Epithelial cell of proximal tubule (primary cell): Measurements from ENCODE around the gene SP100. TPM values are rescaled to one million over a fixed set of nuclear protein-coding genes. Genes with fewer than 3 reads are reported as not detected.
"Not testable (repeated sequence)": the region's sequence is repeated elsewhere in the genome, so short reads cannot be mapped to it uniquely, and the experiment has no call there.

Experiments
- DNase-seq: peaks from one replicate; pipeline ENCODE4 v3.0.0-alpha.2; 2011; ENCODE audit warnings: low read depth
- H3K4me3 ChIP-seq: 2 replicates; pipeline ENCODE4 v1.5.1; 2011; ENCODE audit warnings: low read depth, mild to moderate bottlenecking, low read length
- total RNA-seq: library from RNA; depleted of rRNA; stranded (reverse); fragments of >200 nt; gene quantifications from 2 replicates; pipeline ENCODE4 v1.2.3, GENCODE V29; 2015
- TF ChIP-seq, protein P1 (sequence below): conservative IDR thresholded peaks from 2 replicates; pipeline ENCODE4 v1.5.1; 2012; ENCODE audit warnings: low read depth, mild to moderate bottlenecking, low read length

Gene SP100
- 30.3 and 34.4 TPM in 2 replicates for total RNA-seq

DNA sequence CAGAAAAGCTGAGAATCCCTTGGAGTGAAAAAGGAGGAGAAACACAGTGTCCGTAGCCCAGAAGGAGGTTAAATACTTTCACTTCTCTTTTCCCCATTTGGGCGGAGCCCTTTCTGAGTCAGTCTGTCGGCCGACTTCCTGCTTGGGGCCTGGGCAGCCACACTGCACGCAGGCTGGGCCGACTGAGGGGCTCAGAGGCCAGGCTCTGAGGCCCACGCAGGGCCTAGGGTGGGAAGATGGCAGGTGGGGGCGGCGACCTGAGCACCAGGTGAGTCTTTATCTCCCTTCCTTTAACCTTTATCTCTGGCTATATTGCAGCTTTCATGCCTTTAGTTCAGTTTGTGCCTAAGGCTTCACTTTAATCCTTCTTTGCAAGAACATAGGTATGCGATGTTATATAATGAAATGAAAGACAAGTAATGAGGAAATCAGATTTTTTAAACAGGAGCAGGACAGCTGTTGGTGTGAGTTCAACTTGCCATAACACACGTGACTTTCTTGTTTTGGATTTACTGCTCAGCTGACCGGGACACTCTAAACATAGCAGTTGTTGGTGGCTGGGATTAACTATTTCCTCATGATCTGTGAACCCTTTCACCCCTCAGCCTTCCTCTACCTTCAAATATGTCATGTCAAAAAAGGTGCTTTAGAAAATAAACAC, at the start of gene SP100:
TSS of gene SP100 (plus strand) at position 141 of the 661 bp plus-strand sequence. CDS start at position 237, 96 bp downstream.
- H3K4me3 ChIP-seq = peak within 1 kb of the TSS; percentile 65
- TF ChIP-seq, protein P1, sequence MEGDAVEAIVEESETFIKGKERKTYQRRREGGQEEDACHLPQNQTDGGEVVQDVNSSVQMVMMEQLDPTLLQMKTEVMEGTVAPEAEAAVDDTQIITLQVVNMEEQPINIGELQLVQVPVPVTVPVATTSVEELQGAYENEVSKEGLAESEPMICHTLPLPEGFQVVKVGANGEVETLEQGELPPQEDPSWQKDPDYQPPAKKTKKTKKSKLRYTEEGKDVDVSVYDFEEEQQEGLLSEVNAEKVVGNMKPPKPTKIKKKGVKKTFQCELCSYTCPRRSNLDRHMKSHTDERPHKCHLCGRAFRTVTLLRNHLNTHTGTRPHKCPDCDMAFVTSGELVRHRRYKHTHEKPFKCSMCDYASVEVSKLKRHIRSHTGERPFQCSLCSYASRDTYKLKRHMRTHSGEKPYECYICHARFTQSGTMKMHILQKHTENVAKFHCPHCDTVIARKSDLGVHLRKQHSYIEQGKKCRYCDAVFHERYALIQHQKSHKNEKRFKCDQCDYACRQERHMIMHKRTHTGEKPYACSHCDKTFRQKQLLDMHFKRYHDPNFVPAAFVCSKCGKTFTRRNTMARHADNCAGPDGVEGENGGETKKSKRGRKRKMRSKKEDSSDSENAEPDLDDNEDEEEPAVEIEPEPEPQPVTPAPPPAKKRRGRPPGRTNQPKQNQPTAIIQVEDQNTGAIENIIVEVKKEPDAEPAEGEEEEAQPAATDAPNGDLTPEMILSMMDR = no peak
- peak; percentile 35 for DNase-seq

GRCh38 chr2:230382108-230382507, 33.9 kb upstream of the SP100 start:
- no peak for DNase-seq
- TF ChIP-seq, protein P1 = no peak
- no peak overlapping the region for H3K4me3 ChIP-seq

DNA sequence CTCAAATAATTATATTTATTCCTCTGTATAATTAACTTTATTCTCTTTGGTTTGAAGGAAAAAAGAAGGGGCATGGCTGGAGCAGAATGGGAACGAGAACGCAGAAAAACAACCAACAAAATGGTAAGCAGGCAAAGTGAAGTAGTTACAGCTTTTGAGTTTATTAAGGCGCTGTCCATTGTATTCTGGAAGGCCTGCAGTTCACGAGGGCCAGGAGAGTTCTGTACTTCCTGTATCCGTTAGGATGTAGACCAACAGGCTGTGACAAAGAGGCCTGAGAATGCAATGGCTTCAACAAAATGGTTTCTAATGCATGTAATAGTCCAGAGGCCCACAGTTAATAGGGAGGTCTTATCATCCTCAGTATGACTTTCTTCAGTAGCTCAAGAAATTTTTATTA, 32.5 kb upstream of the SP100 start:
- H3K4me3 ChIP-seq = no peak overlapping the region
- DNase-seq = no peak
- TF ChIP-seq, protein P1 = no peak

- TF ChIP-seq, protein P1 = no peak
- no peak for DNase-seq
- H3K4me3 ChIP-seq = no peak overlapping the region
Measured at GRCh38 chr2:230384986-230385385, 31.0 kb upstream of the SP100 start.

- TF ChIP-seq, protein P1 = no peak
- H3K4me3 ChIP-seq = no peak overlapping the region
- no peak for DNase-seq
Measured at GRCh38 chr2:230394301-230394700, 21.7 kb upstream of the SP100 start.

DNA sequence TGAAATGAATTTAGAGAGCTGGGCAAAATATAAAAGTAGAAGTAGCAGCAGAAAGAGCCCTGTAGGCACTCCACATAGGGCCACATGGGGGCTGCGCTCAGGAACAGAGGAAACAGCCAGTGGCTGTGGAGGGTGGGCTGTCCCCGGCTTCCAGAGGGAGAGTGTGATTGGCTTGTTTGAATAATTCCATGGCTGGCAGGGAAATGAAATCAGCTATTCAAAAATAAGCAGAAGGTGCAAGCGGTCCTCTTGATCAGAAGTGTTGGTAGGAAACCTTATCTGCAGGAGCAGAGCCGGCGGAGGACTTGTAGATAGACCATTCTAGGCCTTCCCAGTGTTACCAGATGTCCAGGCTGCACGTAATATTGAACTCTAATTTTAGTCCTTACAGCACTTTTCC, 17.3 kb upstream of the SP100 start:
- H3K4me3 ChIP-seq, DNase-seq: not testable (repeated sequence)

DNA sequence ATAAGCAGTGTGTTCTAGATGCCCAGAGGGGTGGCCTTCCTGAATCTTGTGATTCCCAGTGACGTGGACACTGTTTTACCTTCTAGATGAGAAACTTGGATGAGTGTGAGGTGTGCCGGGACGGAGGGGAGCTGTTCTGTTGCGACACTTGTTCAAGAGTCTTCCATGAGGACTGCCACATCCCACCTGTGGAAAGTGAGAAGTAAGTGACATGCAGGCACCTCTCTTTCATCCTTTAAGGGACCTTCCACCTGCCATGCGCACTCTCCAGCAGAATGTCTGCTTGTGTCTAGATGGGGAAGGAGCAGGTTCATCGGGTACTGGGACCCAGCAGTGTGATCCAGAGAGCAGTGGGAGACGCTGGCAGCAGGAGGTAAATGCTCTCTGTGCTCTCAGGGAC, 16.0 kb upstream of the SP100 start:
- no peak overlapping the region for H3K4me3 ChIP-seq
- DNase-seq = no peak
- TF ChIP-seq, protein P1 = no peak
